Activated CD8-positive, alpha-beta memory T cell treated with anti-CD3 and anti-CD28 coated beads for 48 hours (primary cell): ENCODE results near the gene STUM.
"Not testable (repeated sequence)": the region's sequence is repeated elsewhere in the genome, so short reads cannot be mapped to it uniquely, and the experiment has no call there.

Source experiments
- DNase-seq, 3 experiments: peaks; one replicate each; pipeline ENCODE4 v3.0.0-alpha.2; 2020; ENCODE audit warnings: low read depth in 2 of 3, low spot score in 2 of 3

Gene STUM

GRCh38 chr1:226580625-226581270 lies 32.2 kb downstream of the STUM start:
- DNase-seq = no peak

GRCh38 chr1:226581650-226582330 lies 33.2 kb downstream of the STUM start:
- no peak for DNase-seq

- DNase-seq = no peak
These were observed 34.4 kb downstream of the STUM start for GRCh38 chr1:226582966-226583365.

DNA sequence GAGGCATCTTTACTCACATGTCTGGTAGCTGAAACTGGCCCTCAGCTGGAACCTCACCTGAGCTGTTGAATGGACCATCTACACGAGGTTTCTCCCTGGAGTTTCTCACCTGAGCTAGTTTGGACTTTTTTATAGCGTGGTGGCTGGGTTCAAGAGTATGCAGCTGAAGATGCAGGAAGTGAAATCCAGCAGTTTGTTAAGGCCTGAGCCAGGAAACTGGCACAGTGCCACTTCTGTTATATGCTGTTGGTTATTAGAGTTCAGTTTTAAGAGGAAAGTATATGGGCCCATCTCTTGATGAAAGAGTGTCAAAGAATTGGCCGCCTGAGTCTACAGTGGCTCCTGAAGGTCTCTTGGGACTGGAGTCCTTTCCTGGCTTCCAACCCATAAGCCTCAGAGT lies 35.6 kb downstream of the STUM start:
- DNase-seq = no peak

DNA sequence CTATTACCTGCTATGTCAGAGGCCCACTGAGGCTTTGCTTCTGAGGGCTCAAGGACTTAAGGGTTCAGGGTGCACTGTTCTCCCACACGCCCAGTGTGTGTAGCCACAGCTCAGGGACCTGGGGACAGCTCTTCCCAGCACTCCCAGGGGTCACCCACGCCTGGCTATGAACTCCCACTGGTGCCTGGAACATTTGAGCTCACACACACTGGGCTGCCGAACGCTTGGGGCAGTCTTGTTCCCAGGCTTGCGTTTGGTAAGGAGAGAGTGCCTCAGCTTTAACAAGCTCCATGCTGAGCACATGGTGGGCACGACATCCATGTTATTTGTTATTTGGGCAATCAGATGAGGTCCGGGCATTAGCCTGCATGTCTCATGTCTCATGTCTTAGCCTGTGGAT lies 37.6 kb downstream of the STUM start:
- no peak for DNase-seq

- no peak for DNase-seq
These were observed 38.3 kb downstream of the STUM start for GRCh38 chr1:226586650-226587422.

- no peak for DNase-seq
These were observed 39.9 kb downstream of the STUM start for GRCh38 chr1:226588484-226588883.

- no peak for DNase-seq
These were observed 40.6 kb downstream of the STUM start for GRCh38 chr1:226589008-226589733.

- DNase-seq = no peak
These were observed 42.0 kb downstream of the STUM start for GRCh38 chr1:226590614-226591013.

DNA sequence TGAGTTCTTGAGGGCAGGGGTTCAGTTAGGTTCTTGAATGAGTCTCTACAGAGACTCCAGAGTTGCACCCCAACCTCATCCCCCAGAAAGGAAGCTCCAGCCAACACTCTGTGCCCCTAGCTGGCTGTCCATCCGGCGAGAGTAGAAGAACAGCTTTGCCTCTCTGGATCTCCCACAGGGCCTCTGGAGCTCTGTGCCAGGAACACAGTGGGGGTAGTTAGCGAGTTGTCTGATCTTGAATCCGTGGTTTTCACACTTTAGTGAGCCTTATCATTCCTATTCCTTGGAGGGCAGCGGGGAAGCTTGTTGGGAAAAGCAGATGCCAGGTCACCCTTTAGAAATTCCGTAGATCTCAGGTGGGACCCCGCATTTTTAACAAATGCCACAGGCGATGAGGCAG lies 45.0 kb downstream of the STUM start:
- DNase-seq = no peak

DNA sequence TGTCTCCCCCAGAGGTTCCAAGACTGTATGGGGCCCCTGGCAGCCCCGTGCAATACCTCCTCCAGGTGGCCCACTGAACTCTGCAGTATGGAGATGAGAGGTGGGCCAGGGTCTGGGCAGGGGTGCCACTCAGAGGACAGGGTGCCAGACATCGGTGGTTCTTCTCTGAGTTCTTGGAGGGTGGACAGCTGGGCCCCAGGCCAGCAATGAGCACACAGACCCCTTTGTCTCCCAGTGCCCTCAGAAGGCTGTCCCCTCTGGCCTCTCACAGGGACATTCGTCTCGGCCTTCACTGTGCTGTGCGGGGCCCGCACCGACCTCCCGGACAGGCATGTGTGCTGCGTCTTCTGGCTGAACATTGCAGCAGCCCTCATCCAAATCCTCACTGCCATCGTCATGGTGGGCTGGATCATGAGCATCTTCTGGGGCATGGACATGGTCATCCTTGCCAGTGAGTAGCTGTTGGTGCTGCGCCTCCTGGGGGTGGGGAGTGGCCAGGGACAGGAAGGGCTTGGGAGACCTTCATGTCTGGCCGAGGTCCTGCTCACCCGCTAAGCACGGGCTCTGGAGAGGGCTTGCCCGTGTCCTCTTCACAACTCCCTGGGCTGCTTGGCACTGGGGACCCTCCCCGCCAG lies 48.1 kb downstream of the STUM start:
- DNase-seq = no peak

DNA sequence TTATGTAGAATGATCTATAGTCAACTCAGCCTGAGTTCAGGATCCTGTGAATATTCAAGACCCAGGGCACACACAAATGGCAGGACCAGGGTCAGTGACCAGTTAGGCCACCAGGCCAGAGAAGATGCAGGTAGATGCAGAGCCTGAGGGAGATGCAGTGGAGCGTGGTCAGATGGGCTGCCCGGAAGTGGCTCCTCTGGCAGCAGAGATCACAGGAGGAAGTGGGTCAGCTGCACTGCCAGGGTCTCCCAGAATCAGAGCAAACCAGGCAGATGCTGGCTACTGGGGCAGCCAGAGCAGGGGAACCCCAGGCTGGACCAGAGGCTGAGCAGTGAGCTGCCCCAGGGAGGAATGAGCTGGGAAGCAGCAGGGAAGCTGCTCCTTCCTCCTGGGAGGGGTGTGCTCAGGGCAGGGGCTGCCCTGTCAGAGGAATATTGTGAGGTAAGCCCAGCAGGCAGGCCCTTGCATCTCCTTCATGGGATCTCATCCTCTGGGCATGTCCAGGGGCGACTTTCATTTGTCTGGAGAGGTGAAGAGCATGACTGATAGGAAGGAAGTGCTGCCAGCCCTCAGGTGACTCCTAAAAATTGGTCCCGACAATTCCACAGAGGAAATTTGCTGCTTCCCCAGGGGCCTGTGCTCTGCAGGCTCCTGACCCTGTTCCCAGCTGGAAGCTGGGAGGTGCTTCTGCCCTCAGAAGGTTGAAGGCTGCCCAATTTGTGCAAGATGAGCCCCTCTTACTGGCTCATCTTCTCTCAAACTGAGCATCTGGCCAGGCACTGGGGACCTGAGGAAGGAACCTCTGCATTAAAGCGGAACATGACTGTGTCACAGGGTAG lies 49.3 kb downstream of the STUM start:
- no peak for DNase-seq

DNA sequence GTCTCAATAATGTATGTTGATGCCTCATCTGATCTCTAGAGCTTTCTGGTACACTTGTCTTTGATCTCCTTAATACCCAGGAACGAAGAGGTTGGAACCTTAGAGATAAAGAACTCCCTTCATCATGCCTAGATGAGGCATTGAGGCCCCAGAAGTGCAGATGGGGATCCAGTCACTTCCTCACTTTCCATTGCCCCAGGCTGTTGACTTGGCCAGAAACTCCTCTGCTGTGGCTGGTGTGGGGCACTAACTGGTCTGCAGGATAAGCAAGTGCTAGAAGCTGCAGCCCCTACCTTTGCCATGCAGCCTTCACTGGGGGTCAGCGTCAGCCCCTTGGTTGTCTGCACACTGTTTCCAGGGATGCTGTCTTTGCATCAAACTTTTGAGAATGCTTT lies 49.9 kb downstream of the STUM start:
- no peak for DNase-seq

DNA sequence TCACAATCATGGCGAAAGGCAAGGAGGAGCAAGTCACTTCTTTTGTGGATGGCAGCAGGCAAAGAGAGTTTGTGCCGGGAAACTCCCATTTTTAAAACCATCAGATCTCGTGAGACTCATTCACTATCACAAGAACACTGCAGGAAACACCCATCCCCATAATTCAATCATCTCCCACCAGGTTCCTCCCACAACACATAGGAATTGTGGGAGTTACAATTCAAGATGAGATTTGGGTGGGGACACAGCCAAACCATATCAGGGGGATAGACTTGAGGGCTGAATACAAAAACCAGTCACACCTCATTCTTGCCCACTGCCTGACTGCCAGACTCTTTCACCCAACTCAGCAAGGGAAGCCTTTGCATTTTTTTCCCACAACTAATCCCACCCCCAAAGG lies 50.4 kb downstream of the STUM start:
- DNase-seq = not testable (repeated sequence)

DNA sequence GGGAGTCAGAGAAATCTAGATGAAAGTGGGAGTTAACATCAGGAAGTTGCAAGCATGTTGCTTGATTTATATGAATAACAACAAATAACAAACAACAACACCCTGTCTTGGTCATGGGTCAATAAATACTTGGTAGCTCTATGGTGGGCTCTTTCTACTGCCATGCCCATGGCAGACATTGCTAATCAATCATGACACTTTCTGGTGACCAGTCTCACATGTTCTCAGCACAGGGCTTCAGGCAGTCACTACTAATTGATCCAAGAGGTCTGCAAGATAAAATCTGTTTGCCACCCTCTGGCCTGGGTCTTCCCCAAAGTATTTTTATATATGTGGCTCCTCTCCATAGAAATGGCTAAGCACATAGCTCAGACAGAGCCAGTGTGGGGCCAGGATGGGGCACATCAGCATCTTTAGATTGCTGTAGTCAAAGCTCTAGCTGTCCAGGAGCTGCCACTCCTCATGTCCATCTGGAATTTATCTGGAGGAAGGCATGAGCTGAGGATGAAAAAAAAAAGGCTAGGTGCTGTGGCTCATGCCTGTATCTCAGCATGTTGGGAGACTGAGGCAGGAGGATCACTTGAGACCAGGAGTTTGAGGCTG lies 51.2 kb downstream of the STUM start:
- DNase-seq = no peak

DNA sequence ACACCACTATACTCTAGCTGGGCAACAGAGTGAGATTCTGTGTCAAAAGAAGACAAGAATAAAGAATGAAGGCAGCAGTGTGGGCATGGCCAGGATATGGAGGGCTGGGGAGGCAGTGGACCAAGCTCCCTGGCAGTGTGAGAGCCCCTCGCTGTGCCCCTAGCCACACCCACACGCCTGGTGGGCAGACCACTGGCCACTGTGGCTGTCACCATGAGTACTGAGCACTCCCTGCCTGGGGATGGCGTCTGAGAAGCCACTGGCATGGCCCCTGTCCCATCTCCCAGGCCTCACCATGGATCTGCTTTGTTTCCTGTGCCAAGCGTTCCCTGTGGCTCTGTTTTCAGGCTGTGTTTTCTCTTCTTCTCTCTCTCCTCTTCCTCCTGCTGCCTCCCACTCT lies 51.7 kb downstream of the STUM start:
- DNase-seq = no peak

GRCh38 chr1:226601456-226601855 lies 52.9 kb downstream of the STUM start:
- DNase-seq = no peak

GRCh38 chr1:226602186-226603021 lies 53.8 kb downstream of the STUM start:
- no peak for DNase-seq
